ENCODE data around the gene KLRC3. TPM values are rescaled to one million over a fixed set of nuclear protein-coding genes. Genes with fewer than 3 reads are reported as not detected.
A peak's percentile ranks its signal among the peaks of the same experiment; 100 is the strongest.
"Not testable (repeated sequence)": the region's sequence is repeated elsewhere in the genome, so short reads cannot be mapped to it uniquely, and the experiment has no call there.

Gene KLRC3
- total RNA-seq, result not detected

GRCh38 chr12:10420334-10420733 lies at the start of gene KLRC3:
TSS of gene KLRC3 (minus strand) at chr12:10420595. CDS start at chr12:10420550, 45 bp downstream.
- DNase-seq (ENCODE audit: low spot score in 2 of 2); intact Hi-C loops (cut with DNase I; ENCODE audit: low total_unique reads); H3K4me3 ChIP-seq (ENCODE audit: low read depth, poor library complexity, severe bottlenecking): not testable (repeated sequence)
- WGBS, 2 donors, result 25 to 63% methylated on average over 1 of the region's 1 CpG

GRCh38 chr12:10469701-10470100 lies 49.3 kb upstream of the KLRC3 start:
- no peak overlapping the region for H3K4me3 ChIP-seq (ENCODE audit: low read depth, poor library complexity, severe bottlenecking)
- no peak for TF ChIP-seq POLR2A (IDR thresholded peaks at IDR 0.05)
- no peak for TF ChIP-seq CTCF (IDR thresholded peaks at IDR 0.05)
- 80 to 88% methylated on average over 1 of the region's 1 CpG for WGBS, 2 donors
- intact Hi-C loops (cut with DNase I; ENCODE audit: low total_unique reads), result no loop called here
- DNase-seq (ENCODE audit: low spot score in 2 of 2), result no peak

- peak overlapping the region; percentile 6 for H3K4me3 ChIP-seq (ENCODE audit: low read depth, poor library complexity, severe bottlenecking)
- intact Hi-C loops (cut with DNase I; ENCODE audit: low total_unique reads), result no loop called here
- TF ChIP-seq CTCF (IDR thresholded peaks at IDR 0.05) (no peak), POLR2A (IDR thresholded peaks at IDR 0.05) (no peak)
- WGBS, 2 donors, result 93 to 94% methylated on average over 2 to 4 of the region's 4 CpGs
- DNase-seq (ENCODE audit: low spot score in 2 of 2), result no peak
Observed at GRCh38 chr12:10466311-10466710, 45.9 kb upstream of the KLRC3 start.

DNA sequence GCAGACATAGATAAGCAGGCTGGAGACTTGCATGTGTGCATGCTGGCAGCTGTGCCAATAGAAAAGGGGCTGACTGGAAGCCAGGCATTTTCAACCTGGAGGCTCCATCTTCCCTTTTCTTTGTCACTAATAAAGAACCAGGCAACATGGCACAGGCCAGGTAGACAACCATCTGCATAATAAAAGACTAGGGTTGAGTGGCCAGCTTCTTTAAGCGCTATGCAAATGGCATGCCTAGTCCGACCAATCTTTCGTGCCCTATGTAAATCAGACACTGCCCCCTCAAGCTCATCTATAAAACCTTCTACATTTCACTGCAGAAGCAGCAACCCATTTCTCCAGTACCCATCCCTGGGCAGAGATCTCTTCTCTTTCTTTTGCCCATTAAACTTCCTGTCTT lies 37.4 kb upstream of the KLRC3 start:
- DNase-seq (ENCODE audit: low spot score in 2 of 2), result no peak
- WGBS, 2 donors, result 88 to 92% methylated on average over 3 of the region's 3 CpGs
- TF ChIP-seq CTCF (IDR thresholded peaks at IDR 0.05), result no peak
- no peak for TF ChIP-seq POLR2A (IDR thresholded peaks at IDR 0.05)
- intact Hi-C loops (cut with DNase I; ENCODE audit: low total_unique reads), result loop anchor here (2.0 kb wide), 1 partner anchor 25 kb away; no protein-coding TSS in a partner anchor
- H3K4me3 ChIP-seq (ENCODE audit: low read depth, poor library complexity, severe bottlenecking), result no peak overlapping the region

- intact Hi-C loops (cut with DNase I; ENCODE audit: low total_unique reads), result loop anchor here (2.0 kb wide), 1 partner anchor 26 kb away; no protein-coding TSS in a partner anchor
- no peak overlapping the region for H3K4me3 ChIP-seq (ENCODE audit: low read depth, poor library complexity, severe bottlenecking)
- 90 to 94% methylated on average over 2 of the region's 2 CpGs for WGBS, 2 donors
- DNase-seq (ENCODE audit: low spot score in 2 of 2), result no peak
- TF ChIP-seq POLR2A (IDR thresholded peaks at IDR 0.05), result no peak
- no peak for TF ChIP-seq CTCF (IDR thresholded peaks at IDR 0.05)
Observed at GRCh38 chr12:10456856-10457255, 36.5 kb upstream of the KLRC3 start.

- WGBS, 2 donors, result 91% methylated on average over 1 of the region's 1 CpG
- intact Hi-C loops (cut with DNase I; ENCODE audit: low total_unique reads), result loop anchor here (2.0 kb wide), 1 partner anchor 27 kb away; no protein-coding TSS in a partner anchor
- H3K4me3 ChIP-seq (ENCODE audit: low read depth, poor library complexity, severe bottlenecking), result no peak overlapping the region
- TF ChIP-seq CTCF (IDR thresholded peaks at IDR 0.05) (no peak), POLR2A (IDR thresholded peaks at IDR 0.05) (no peak)
- DNase-seq (ENCODE audit: low spot score in 2 of 2), result no peak
Observed at GRCh38 chr12:10455766-10456165, 35.4 kb upstream of the KLRC3 start.

Measured in lower leg skin (tissue), 4 donors.